Subcutaneous adipose tissue (tissue), 4 donors: ENCODE results near the gene RABEP1. TPM values are rescaled to one million over a fixed set of nuclear protein-coding genes. Genes with fewer than 3 reads are reported as not detected.

ENCODE experiments used
- total RNA-seq, 4 donors: library from RNA; depleted of rRNA; stranded (reverse); fragments of >200 nt; gene quantifications; one replicate each; pipeline ENCODE4 v1.1.0, GENCODE V29; 2016
- TF ChIP-seq, protein P1 (sequence below): fragments of 450-650 bp; IDR thresholded peaks from one replicate; pipeline ENCODE4 v1.5.1; 2016; ENCODE audit warnings: low read depth, mild to moderate bottlenecking, control low read depth, antibody characterized with exemption, moderate library complexity

The RABEP1 gene
- total RNA-seq, 4 donors from 2014 or later: 59.5 to 72.1 (median 63.3) TPM

GRCh38 chr17:5262416-5262991, 19.6 kb upstream of the RABEP1 start:
- TF ChIP-seq, protein P1, sequence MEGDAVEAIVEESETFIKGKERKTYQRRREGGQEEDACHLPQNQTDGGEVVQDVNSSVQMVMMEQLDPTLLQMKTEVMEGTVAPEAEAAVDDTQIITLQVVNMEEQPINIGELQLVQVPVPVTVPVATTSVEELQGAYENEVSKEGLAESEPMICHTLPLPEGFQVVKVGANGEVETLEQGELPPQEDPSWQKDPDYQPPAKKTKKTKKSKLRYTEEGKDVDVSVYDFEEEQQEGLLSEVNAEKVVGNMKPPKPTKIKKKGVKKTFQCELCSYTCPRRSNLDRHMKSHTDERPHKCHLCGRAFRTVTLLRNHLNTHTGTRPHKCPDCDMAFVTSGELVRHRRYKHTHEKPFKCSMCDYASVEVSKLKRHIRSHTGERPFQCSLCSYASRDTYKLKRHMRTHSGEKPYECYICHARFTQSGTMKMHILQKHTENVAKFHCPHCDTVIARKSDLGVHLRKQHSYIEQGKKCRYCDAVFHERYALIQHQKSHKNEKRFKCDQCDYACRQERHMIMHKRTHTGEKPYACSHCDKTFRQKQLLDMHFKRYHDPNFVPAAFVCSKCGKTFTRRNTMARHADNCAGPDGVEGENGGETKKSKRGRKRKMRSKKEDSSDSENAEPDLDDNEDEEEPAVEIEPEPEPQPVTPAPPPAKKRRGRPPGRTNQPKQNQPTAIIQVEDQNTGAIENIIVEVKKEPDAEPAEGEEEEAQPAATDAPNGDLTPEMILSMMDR: no peak

DNA sequence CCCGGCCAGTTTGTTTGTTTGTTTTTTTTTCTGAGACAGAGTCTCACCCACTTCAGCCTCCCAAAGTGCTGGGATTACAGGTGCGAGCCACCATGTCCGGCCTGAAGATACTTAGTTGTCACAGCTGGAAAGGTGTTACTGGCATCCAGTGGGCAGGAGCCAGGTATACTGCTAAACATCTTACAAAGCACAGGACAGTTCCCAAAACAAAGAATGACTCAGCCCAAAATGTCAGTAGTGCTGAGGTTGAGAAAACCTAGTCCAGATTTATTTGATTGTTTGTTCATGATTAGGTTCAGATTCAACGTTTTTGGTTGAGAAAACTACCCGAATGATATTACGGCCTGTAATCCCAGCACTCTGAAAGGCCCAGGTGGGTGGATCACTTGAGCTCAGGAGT, 18.6 kb upstream of the RABEP1 start:
- TF ChIP-seq, protein P1: no peak

- TF ChIP-seq, protein P1: no peak
Measured at GRCh38 chr17:5264893-5265292, 17.2 kb upstream of the RABEP1 start.

GRCh38 chr17:5269241-5269960, 12.7 kb upstream of the RABEP1 start:
- TF ChIP-seq, protein P1: no peak

DNA sequence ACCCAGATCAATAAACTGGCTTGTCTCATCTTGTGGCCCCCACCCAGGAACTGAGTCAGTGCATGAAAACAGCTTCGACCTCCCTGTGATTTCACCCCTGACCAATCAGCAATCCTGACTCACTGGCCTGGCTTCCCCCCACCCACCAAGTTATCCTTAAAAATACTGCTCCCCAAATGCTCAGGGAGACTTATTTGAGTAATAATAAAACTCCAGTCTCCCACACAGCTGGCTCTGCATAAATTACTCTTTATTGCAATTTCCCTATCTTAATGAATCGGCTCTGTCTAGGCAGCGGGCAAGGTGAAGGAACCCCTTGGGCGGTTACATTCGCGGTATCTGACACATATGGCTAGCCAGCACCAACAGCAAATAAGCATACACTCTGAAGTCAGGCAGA, 9.8 kb upstream of the RABEP1 start:
- TF ChIP-seq, protein P1: no peak

DNA sequence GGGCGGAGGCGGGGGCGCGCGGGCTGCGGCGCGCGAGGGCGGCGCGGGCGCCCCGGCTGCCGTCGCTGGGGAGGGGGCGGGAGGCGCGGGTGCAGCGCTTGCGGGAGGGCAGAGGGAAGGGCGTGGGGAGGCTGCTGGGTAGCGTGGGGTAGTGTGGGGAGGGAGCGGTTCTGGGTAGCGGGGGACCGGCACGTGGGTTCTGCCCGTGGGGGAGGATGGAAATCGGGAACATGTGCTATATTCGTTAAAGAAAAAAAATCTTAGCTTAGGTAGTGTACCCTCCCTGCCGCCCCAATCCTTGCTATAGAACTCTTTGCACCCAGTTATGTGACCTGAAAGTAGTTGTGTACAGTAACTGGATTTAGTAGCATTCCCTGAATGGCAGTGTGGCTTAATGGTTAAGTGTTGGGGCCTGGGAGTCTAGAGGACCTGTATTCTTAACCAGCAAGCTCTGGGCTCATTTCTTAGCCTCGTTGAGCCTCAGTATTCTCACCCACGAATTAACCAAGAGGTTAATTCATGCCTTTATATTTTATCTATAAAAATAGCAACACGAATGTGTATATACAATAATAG, 646 bp downstream of the RABEP1 start:
- TF ChIP-seq, protein P1: no peak

- TF ChIP-seq, protein P1: no peak
Measured at GRCh38 chr17:5283571-5284315, 1.7 kb downstream of the RABEP1 start.
